HG03457 (cell line): ENCODE data around the gene ARID4A.
A peak's percentile ranks its signal among the peaks of the same experiment; 100 is the strongest.
"Not testable (repeated sequence)": the region's sequence is repeated elsewhere in the genome, so short reads cannot be mapped to it uniquely, and the experiment has no call there.

Source experiments
- ATAC-seq: cut with Tn5 transposase; IDR thresholded peaks from one replicate; pipeline ENCODE4 v1.9.1; 2021; ENCODE audit warnings: moderate number of reproducible peaks; ENCODE audit not compliant: unreplicated experiment

The ARID4A gene

GRCh38 chr14:58288106-58288792 lies 10.1 kb upstream of the ARID4A start:
- no peak for ATAC-seq

DNA sequence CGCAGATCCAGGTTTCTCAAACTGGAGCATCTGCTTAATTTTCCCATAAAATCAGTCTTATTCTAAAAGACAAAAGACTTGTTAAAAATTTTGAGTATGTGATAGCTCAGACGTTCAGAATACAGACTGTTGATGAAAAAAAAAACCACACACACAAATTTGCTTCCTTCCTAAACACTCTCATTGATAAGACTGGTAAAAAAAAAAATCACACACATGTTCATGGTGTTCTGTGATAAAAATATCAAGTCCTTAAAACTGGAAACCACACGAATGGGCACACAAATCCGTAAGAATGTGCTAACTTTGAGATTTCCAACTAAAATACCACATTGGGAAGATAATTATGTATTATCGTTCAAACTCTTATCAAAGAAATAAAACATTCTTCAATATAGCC lies 6.7 kb upstream of the ARID4A start:
- no peak for ATAC-seq

- no peak for ATAC-seq
These were observed 6.2 kb upstream of the ARID4A start for GRCh38 chr14:58292187-58292586.

DNA sequence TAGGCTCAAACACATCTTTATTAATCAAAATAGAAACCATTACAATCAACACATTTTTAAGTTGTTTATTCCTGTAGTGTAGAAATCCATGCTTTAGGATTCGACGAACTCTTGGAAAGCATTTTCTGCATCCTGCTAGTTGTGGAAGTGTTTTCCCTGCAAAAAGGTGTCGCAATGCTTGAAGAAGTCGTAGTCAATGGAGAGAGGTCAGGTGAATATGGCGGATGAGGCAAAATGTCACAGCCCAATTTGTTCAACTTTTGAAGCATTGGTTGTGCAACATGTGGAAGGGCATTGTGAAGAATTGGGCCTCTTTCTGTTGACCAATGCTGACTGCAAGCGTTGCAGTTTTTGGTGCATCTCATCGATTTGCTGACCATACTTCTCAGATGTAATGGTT lies 4.2 kb upstream of the ARID4A start:
- no peak for ATAC-seq

- no peak for ATAC-seq
These were observed 1.6 kb upstream of the ARID4A start for GRCh38 chr14:58296726-58297125.

GRCh38 chr14:58297412-58297761 lies 968 bp upstream of the ARID4A start:
- ATAC-seq: no peak

- ATAC-seq: peak; percentile 77
These were observed 436 bp upstream of the ARID4A start for GRCh38 chr14:58297762-58298476.

GRCh38 chr14:58299401-58300330 lies 1.3 kb downstream of the ARID4A start:
- ATAC-seq: no peak

DNA sequence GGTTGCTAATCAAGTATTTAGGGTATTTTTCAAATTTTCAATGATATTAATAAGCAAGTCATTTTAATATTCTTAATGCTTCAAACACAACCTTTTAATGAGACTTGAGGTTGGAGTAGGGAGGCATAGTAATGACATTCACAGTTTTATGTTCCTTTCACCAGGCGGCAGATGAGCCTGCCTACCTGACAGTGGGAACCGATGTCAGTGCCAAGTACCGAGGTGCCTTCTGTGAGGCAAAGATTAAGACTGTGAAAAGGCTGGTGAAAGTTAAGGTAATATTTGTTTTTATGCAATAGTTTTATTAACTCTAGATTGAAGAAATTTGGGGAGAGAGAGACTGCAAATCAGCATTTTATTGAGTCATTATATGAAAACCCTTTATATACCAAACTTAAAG lies 3.1 kb downstream of the ARID4A start:
- no peak for ATAC-seq

DNA sequence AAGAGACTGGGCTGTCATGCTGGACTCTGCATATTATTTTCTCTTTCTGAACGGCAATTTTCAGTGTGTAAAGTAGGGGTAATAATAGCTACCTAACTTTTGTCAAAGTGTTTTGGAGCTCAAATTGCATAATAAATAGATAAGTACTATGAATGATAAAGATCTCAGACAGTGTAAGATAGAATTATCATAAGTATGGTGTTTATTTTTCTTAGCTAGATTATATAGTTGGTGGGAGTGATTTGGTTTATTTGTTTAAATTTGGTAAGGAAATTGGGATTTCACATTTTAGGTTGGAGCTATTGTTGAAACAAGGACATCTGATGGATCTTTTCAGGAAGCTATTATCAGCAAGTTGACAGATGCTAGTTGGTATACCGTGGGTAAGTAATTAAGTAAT lies 7.4 kb downstream of the ARID4A start:
- no peak for ATAC-seq

DNA sequence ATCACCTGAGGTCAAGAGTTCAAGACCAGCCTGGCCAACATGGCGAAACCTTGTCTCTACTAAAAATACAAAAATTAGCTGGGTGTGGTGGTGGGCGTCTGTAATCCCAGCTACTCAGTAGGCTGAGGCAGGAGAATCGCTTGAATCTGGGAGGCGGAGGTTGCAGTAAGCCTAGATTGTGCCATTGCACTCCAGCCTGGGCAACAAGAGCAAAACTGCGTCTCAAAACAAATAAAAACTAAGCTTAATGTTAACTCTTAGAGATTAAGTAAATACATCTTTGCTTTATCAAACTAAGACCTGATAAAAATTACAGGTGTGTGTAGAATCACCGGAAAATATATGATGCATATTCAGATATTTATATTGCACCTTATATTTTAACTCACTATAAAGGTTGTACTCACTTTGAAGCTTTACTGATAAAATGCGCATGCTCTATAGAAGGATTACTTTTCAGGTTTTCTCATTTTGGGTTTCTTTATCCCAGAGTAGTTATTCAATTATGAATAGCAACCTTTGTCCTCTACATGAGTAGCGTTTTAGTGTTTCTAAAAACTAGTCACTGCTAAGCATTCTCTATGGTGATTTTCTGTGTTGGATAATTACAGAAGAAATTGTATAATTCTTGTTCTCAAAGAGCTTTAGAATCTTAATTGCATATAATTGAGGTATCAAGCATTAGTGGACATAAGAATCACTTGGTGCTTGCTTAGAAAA lies 9.4 kb downstream of the ARID4A start:
- ATAC-seq: no peak

- no peak for ATAC-seq
These were observed 10.7 kb downstream of the ARID4A start for GRCh38 chr14:58309086-58309485.

DNA sequence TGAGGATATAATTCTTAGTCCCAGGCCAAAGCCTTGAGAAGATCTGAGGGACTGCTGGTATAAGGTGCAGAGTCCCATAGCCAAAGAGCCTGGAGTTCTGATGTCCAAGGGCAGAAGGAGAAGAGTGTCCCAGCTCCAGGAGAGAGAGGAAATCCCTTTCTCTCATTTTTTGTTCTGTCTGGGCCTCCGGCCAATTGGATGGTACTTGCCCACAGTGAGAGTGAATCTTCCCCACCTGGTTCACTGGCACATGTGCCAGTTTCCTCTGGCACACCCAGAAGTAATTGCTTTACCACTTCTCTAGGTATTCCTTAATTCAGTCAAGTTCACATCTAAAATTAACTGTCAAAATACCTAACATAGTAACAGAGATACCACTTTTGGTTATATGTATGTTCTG lies 15.3 kb downstream of the ARID4A start:
- ATAC-seq: no peak

- ATAC-seq: no peak
These were observed 17.3 kb downstream of the ARID4A start for GRCh38 chr14:58315606-58316005.

- no peak for ATAC-seq
These were observed 28.7 kb downstream of the ARID4A start for GRCh38 chr14:58327019-58327418.

- ATAC-seq: peak; percentile 78
These were observed 32.8 kb downstream of the ARID4A start for GRCh38 chr14:58331111-58331510.

DNA sequence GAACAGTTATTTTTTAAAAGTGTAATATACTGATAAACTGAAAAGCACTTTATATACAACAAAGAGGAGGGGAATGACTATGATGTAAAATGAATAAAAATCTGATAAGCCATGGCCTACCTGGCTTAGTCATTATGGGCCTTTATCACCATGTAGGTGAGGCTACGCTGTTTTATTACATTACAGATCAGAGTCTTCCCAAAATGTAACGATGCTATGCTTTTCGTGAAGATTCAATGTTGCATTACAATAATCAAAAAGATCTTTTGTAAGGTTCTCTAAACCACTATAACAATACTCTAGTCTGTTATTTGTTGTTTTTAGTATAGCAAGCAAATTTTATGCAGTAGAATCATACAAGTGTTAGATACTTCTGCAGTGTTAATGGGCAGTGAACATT lies 34.2 kb downstream of the ARID4A start:
- ATAC-seq: no peak

- not testable (repeated sequence) for ATAC-seq
These were observed 41.3 kb downstream of the ARID4A start for GRCh38 chr14:58339666-58340065.

- no peak for ATAC-seq
These were observed 42.9 kb downstream of the ARID4A start for GRCh38 chr14:58341152-58341748.

DNA sequence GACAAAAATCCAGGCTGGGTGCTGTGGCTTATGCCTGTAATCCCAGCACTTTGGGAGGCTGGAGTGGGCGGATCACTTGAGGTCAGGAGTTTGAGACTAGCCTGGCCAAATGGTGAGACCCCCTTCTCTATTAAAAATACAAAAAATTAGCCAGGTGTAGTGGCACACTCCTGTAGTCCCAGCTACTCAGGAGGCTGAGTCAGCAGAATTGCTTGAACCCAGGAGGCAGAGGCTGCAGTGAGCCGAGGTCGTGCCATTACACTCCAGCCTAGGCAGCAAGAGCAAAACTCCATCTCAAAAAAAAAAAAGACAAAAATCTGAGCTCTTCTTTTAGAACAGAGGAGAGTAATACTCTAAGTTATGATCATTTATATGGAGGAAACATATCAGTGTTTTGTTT lies 45.2 kb downstream of the ARID4A start:
- not testable (repeated sequence) for ATAC-seq
